Bronchus fibroblast of lung (primary cell): ENCODE measurements around the gene DCHS2. TPM values are rescaled to one million over a fixed set of nuclear protein-coding genes. Genes with fewer than 3 reads are reported as not detected.

Source experiments
- total RNA-seq: library from RNA; depleted of rRNA; stranded (reverse); fragments of >200 nt; gene quantifications from 2 replicates; pipeline ENCODE4 v1.2.3, GENCODE V29; 2015

DCHS2 gene
- total RNA-seq = under 0.01 TPM in 1 of 2 replicates, not detected in the other

GRCh38 chr4:154491341-154492271 lies at the start of gene DCHS2:
Gene DCHS2, minus strand, starts transcription at chr4:154491799. Its CDS starts 444 bp downstream, at chr4:154491355.

Other genes starting within 250 kb of the DCHS2 start
- 39.2 and 49.8 TPM in 2 replicates for gene PLRG1, start 58.6 kb upstream of the DCHS2 start, total RNA-seq
- gene FGB, start 71.2 kb upstream of the DCHS2 start, total RNA-seq = not detected in 2 replicates
- gene FGA, start 98.9 kb upstream of the DCHS2 start, total RNA-seq = not detected in 2 replicates
- not detected in 2 replicates for gene FGG, start 120.9 kb upstream of the DCHS2 start, total RNA-seq